SK-N-SH (cell line): Measurements from ENCODE around the gene CDK5RAP1. TPM values are rescaled to one million over a fixed set of nuclear protein-coding genes. Genes with fewer than 3 reads are reported as not detected.
"Not testable (repeated sequence)": the region's sequence is repeated elsewhere in the genome, so short reads cannot be mapped to it uniquely, and the experiment has no call there.

Experiments
- CTCF ChIA-PET: fragments of 300-600, 350-600 bp; formaldehyde crosslinking; extraction: SDS; loops from one replicate; lab custom pipeline; 2021; lab: Yijun Ruan, JAX
- POLR2A ChIA-PET: fragments of 350-600 bp; sonication (Branson Sonifier 250); formaldehyde crosslinking; extraction: SDS; loops from one replicate; lab custom pipeline; 2020; ENCODE audit warnings: antibody characterized with exemption, inconsistent platforms; lab: Yijun Ruan, JAX
- DNase-seq: peaks from one replicate; pipeline ENCODE4 v3.0.0; 2012
- H2AFZ ChIP-seq: fragments of 200-600 bp; sonication (generic); 2 replicates; pipeline ENCODE4 v1.8.1; 2016; ENCODE audit warnings: antibody characterized with exemption, mild to moderate bottlenecking, low read depth
- H3F3A ChIP-seq: fragments of 200-600 bp; sonication (generic); replicated peaks from 2 replicates; pipeline ENCODE3; 2016; ENCODE audit warnings: antibody characterized with exemption, mild to moderate bottlenecking; ENCODE audit not compliant: insufficient read depth
- H3K27ac ChIP-seq, 2 experiments: fragments of 200-500 bp in 1 of 2; fragments of 200-600 bp in 1 of 2; sonication (Bioruptor generic) in 1 of 2; sonication (generic), shearing (Covaris generic) in 1 of 2; 2 replicates each; pipeline versions ENCODE4 v1.5.1 to v1.6.1; 2014 to 2016; ENCODE audit warnings: low read depth in 2 of 2, inconsistent platforms in 1 of 2, low read length in 1 of 2, mild to moderate bottlenecking in 1 of 2, mixed read lengths in 1 of 2
- H3K27me3 ChIP-seq: fragments of 200-600 bp; sonication (generic), shearing (Covaris generic); 2 replicates; pipeline ENCODE4 v1.6.1; 2016; ENCODE audit warnings: mixed run types; ENCODE audit not compliant: insufficient read depth
- H3K36me3 ChIP-seq, 2 experiments: fragments of 200-500 bp in 1 of 2; fragments of 200-600 bp in 1 of 2; sonication (Bioruptor generic) in 1 of 2; sonication (generic) in 1 of 2; replicated peaks in 1 of 2; 2 replicates each; pipeline versions ENCODE3 to v1.5.1; 2014 to 2016; ENCODE audit warnings: low read length in 1 of 2, mild to moderate bottlenecking in 1 of 2; ENCODE audit not compliant: insufficient read depth in 2 of 2, control insufficient read depth in 1 of 2
- H3K4me1 ChIP-seq, 2 experiments: fragments of 200-500 bp in 1 of 2; fragments of 200-600 bp in 1 of 2; sonication (Bioruptor generic) in 1 of 2; sonication (generic), shearing (Covaris generic) in 1 of 2; 2 replicates each; pipeline versions ENCODE4 v1.5.1 to v1.6.1; 2014 to 2016; ENCODE audit warnings: low read depth in 1 of 2, low read length in 1 of 2, mixed run types in 1 of 2; ENCODE audit not compliant: insufficient read depth in 2 of 2, control insufficient read depth in 1 of 2
- H3K4me2 ChIP-seq: fragments of 200-600 bp; sonication (generic), shearing (Covaris generic); 2 replicates; pipeline ENCODE4 v1.6.1; 2017; ENCODE audit warnings: mixed run types
- H3K4me3 ChIP-seq, 2 experiments: fragments of 200-500 bp in 1 of 2; fragments of 200-600 bp in 1 of 2; sonication (Bioruptor generic) in 1 of 2; sonication (generic), shearing (Covaris generic) in 1 of 2; 2 replicates each; pipeline versions ENCODE4 v1.5.1 to v1.8.1; 2014 to 2016; ENCODE audit warnings: low read depth in 2 of 2, inconsistent platforms in 1 of 2, low read length in 1 of 2, mild to moderate bottlenecking in 1 of 2, mixed read lengths in 1 of 2, moderate library complexity in 1 of 2
- H3K79me2 ChIP-seq: fragments of 200-600 bp; sonication (generic); 2 replicates; pipeline ENCODE4 v1.8.1; 2017; ENCODE audit warnings: mild to moderate bottlenecking; ENCODE audit not compliant: insufficient read depth
- H3K9ac ChIP-seq: fragments of 200-600 bp; sonication (generic); 2 replicates; pipeline ENCODE4 v1.6.1; 2017; ENCODE audit warnings: mixed run types
- H3K9me2 ChIP-seq: fragments of 200-600 bp; sonication (generic); 2 replicates; pipeline ENCODE4 v1.6.1; 2017; ENCODE audit warnings: mixed run types
- H3K9me3 ChIP-seq: fragments of 200-600 bp; sonication (generic); 2 replicates; pipeline ENCODE4 v1.6.1; 2017; ENCODE audit warnings: mixed run types, mild to moderate bottlenecking, moderate library complexity
- H4K20me1 ChIP-seq: fragments of 200-600 bp; sonication (generic); 2 replicates; pipeline ENCODE4 v1.6.1; 2017; ENCODE audit warnings: mild to moderate bottlenecking, mixed run types; ENCODE audit not compliant: insufficient read depth
- CHD2 ChIP-seq: fragments of 150-350 bp; IDR thresholded peaks from 2 replicates; pipeline ENCODE4 v1.6.1; 2018; ENCODE audit warnings: low read length; ENCODE audit not compliant: partially characterized antibody
- ELF1 ChIP-seq: IDR thresholded peaks from 2 replicates; pipeline ENCODE4 v1.4.0; 2012
- FOXJ3 ChIP-seq: sonication (generic); formaldehyde crosslinking; IDR thresholded peaks from 2 replicates; pipeline ENCODE4 v1.5.1; 2020; ENCODE audit warnings: mild to moderate bottlenecking, missing genetic modification reagents
- JUND ChIP-seq: IDR thresholded peaks from 2 replicates; pipeline ENCODE4 v1.4.0; 2012
- MEF2A ChIP-seq: IDR thresholded peaks from 2 replicates; pipeline ENCODE4 v1.4.0; 2012; ENCODE audit warnings: low read depth, borderline replicate concordance
- NRF1 ChIP-seq: IDR thresholded peaks from 2 replicates; pipeline ENCODE4 v1.6.1; 2012; ENCODE audit warnings: low read depth, mild to moderate bottlenecking, low read length
- RAD21 ChIP-seq: IDR thresholded peaks from 2 replicates; pipeline ENCODE4 v1.6.1; 2012; ENCODE audit warnings: mild to moderate bottlenecking, low read length
- RCOR1 ChIP-seq: fragments of 150-350 bp; IDR thresholded peaks from 2 replicates; pipeline ENCODE4 v1.6.1; 2017; ENCODE audit warnings: antibody characterized with exemption, low read length
- TAF1 ChIP-seq: IDR thresholded peaks from 2 replicates; pipeline ENCODE4 v1.6.1; 2012; ENCODE audit warnings: low read depth, mild to moderate bottlenecking, low read length, moderate library complexity, borderline replicate concordance
- TCF12 ChIP-seq: IDR thresholded peaks from 2 replicates; pipeline ENCODE4 v1.4.0; 2012
- USF2 ChIP-seq: fragments of 150-350 bp; IDR thresholded peaks from 2 replicates; pipeline ENCODE4 v1.6.1; 2017; ENCODE audit warnings: antibody characterized with exemption, low read length, low read depth, borderline replicate concordance
- ZBTB33 ChIP-seq: IDR thresholded peaks from 2 replicates; pipeline ENCODE4 v1.4.0; 2012; ENCODE audit warnings: low read depth, borderline replicate concordance
- WGBS: methylation state at CpG from one replicate; pipeline ENCODE4 v1.1.6; 2017; ENCODE audit warnings: low lambda C conversion rate; 5-methylcytosine and 5-hydroxymethylcytosine counted together
- polyA plus RNA-seq, 3 experiments: library from polyadenylated mRNA; depleted of rRNA; stranded (reverse); fragments of >200 nt; gene quantifications; 2 replicates each; pipeline ENCODE4 v1.2.3, GENCODE V29; 2012
- TF ChIP-seq, protein P1 (sequence below): IDR thresholded peaks from 2 replicates; pipeline ENCODE4 v1.4.0; 2012; ENCODE audit warnings: low read depth
- TF ChIP-seq, protein P2 (sequence below): IDR thresholded peaks from 2 replicates; pipeline ENCODE4 v1.4.0; 2012; ENCODE audit warnings: low read depth, borderline replicate concordance

Gene CDK5RAP1
- polyA plus RNA-seq, 1 of the 3 experiments (the other 2 are of a cell fraction), result 30.5 TPM

GRCh38 chr20:33391722-33392415, 9.4 kb downstream of the CDK5RAP1 start:
- no peaks in the 10 kb centered on the region for H3K27me3 ChIP-seq
- WGBS, result 79% methylated on average over 9 of the region's 9 CpGs
- H3K9ac ChIP-seq, result no peak overlapping the region
- no peak for DNase-seq
- no peaks in the 10 kb centered on the region for H4K20me1 ChIP-seq
- no peak overlapping the region for H2AFZ ChIP-seq
- peaks cover 9 to 39% of the 10 kb centered on the region in 2 experiments for H3K36me3 ChIP-seq
- no peaks in the 10 kb centered on the region for H3K9me3 ChIP-seq
- no peaks in the 10 kb centered on the region for H3K9me2 ChIP-seq
- H3K79me2 ChIP-seq, result peaks cover 8% of the 10 kb centered on the region; the same call in 1 of the 2 replicates
- H3K4me2 ChIP-seq, result peak overlapping the region; percentile 3; the same call in 1 of the 2 replicates
- H3K27ac ChIP-seq, result peak overlapping the region in 1 of 2 experiments; percentile 5; a peak in 2 of 4 replicates
- H3K4me3 ChIP-seq, result no peak overlapping the region
- ChIA-PET CTCF (interaction anchor here (0.6 kb wide), 1 partner anchor 184 kb away, joined by 3 read pairs; no protein-coding TSS in a partner anchor), POLR2A (no interaction called here)
- TF ChIP-seq CHD2 (no peak), TCF12 (peak; percentile 55)
- no peaks in the 10 kb centered on the region for H3F3A ChIP-seq
- H3K4me1 ChIP-seq, result peaks cover 0 to 5% of the 10 kb centered on the region in 2 experiments; a peak in 1 of 4 replicates

DNA sequence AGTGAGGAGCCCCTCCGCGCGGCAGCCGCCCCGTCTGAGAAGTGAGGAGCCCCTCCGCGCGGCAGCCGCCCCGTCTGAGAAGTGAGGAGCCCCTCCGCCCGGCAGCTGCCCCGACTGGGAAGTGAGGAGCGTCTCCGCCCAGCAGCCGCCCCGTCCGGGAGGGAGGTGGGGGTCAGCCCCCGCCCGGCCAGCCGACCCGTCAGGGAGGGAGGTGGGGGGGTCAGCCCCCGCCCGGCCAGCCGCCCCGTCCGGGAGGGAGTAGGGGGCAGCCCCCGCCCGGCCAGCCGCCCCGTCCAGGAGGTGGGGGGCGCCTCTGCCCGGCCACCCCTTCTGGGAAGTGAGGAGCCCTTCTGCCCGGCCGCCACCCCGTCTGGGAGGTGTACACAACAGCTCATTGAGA, 12.0 kb downstream of the CDK5RAP1 start:
- 96% methylated on average over 16 of the region's 36 CpGs for WGBS
- H3K27me3 ChIP-seq, H3K4me1 ChIP-seq, H4K20me1 ChIP-seq, H2AFZ ChIP-seq, H3K9me3 ChIP-seq, CTCF ChIA-PET, H3K27ac ChIP-seq, H3K4me3 ChIP-seq, H3K9me2 ChIP-seq, H3K9ac ChIP-seq, H3K79me2 ChIP-seq, H3K4me2 ChIP-seq, DNase-seq, POLR2A ChIA-PET, H3F3A ChIP-seq: not testable (repeated sequence)
- peaks cover 16 to 52% of the 10 kb centered on the region in 2 experiments for H3K36me3 ChIP-seq

- 96% methylated on average over 3 of the region's 3 CpGs for WGBS
- CTCF ChIA-PET, result no interaction called here
- H3K9me3 ChIP-seq, result no peaks in the 10 kb centered on the region
- H3F3A ChIP-seq, result no peaks in the 10 kb centered on the region
- no peak overlapping the region for H2AFZ ChIP-seq
- TF ChIP-seq MEF2A (no peak), ZBTB33 (no peak), USF2 (no peak), TAF1 (no peak), NRF1 (no peak), RCOR1 (no peak), ELF1 (no peak), RAD21 (no peak), JUND (no peak), TCF12 (no peak), FOXJ3 (CRISPR knock-in tag) (no peak)
- TF ChIP-seq, protein P1, sequence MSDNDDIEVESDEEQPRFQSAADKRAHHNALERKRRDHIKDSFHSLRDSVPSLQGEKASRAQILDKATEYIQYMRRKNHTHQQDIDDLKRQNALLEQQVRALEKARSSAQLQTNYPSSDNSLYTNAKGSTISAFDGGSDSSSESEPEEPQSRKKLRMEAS, result no peak
- TF ChIP-seq, protein P2, sequence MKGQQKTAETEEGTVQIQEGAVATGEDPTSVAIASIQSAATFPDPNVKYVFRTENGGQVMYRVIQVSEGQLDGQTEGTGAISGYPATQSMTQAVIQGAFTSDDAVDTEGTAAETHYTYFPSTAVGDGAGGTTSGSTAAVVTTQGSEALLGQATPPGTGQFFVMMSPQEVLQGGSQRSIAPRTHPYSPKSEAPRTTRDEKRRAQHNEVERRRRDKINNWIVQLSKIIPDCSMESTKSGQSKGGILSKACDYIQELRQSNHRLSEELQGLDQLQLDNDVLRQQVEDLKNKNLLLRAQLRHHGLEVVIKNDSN, result no peak
- TF ChIP-seq, all 33 proteins: peak for 0
- no peaks in the 10 kb centered on the region for H3K27me3 ChIP-seq
- H4K20me1 ChIP-seq, result no peaks in the 10 kb centered on the region
- no peaks in the 10 kb centered on the region for H3K79me2 ChIP-seq
- no peak overlapping the region for H3K9ac ChIP-seq
- no peak overlapping the region for H3K4me3 ChIP-seq
- peaks cover 13 to 47% of the 10 kb centered on the region in 2 experiments for H3K36me3 ChIP-seq
- peaks cover 0 to 5% of the 10 kb centered on the region in 2 experiments; a peak in 1 of 4 replicates for H3K4me1 ChIP-seq
- no peak overlapping the region for H3K4me2 ChIP-seq
- no peak overlapping the region for H3K27ac ChIP-seq
- POLR2A ChIA-PET, result no interaction called here
- DNase-seq, result no peak
- no peaks in the 10 kb centered on the region for H3K9me2 ChIP-seq
Observed at GRCh38 chr20:33388268-33388667, 13.1 kb downstream of the CDK5RAP1 start.
